Osteoblast (primary cell): ENCODE data around the gene SETD5. TPM values are rescaled to one million over a fixed set of nuclear protein-coding genes. Genes with fewer than 3 reads are reported as not detected.

Source experiments
- DNase-seq: peaks from one replicate; pipeline ENCODE4 v3.0.0; 2011; ENCODE audit warnings: low spot score, mixed read lengths; ENCODE audit not compliant: insufficient read length; ENCODE audit errors: missing footprints
- H2AFZ ChIP-seq: 2 replicates; pipeline ENCODE4 v1.6.0; 2011; ENCODE audit warnings: mild to moderate bottlenecking, low read length
- H3K27ac ChIP-seq: 2 replicates; pipeline ENCODE4 v1.5.1; 2011; ENCODE audit warnings: mild to moderate bottlenecking, low read depth, low read length, moderate library complexity
- H3K27me3 ChIP-seq: 2 replicates; pipeline ENCODE4 v1.6.0; 2012; ENCODE audit warnings: mild to moderate bottlenecking, control low read depth, inconsistent platforms, low read length, moderate library complexity; ENCODE audit not compliant: insufficient read depth
- H3K36me3 ChIP-seq: 2 replicates; pipeline ENCODE4 v1.5.1; 2011; ENCODE audit warnings: mild to moderate bottlenecking, low read length, control low read depth, moderate library complexity; ENCODE audit not compliant: insufficient read depth
- H3K4me1 ChIP-seq: 2 replicates; pipeline ENCODE4 v1.5.1; 2011; ENCODE audit warnings: mild to moderate bottlenecking, low read length, control low read depth, moderate library complexity; ENCODE audit not compliant: insufficient read depth
- H3K4me2 ChIP-seq: 2 replicates; pipeline ENCODE4 v1.6.0; 2011; ENCODE audit warnings: mild to moderate bottlenecking, low read length; ENCODE audit not compliant: insufficient read depth
- H3K4me3 ChIP-seq: fragments of 200-600 bp; sonication (generic); 3 replicates; pipeline ENCODE4 v1.5.1; 2012; ENCODE audit warnings: mild to moderate bottlenecking, low read length, inconsistent platforms; ENCODE audit not compliant: insufficient read depth
- H3K79me2 ChIP-seq: 2 replicates; pipeline ENCODE4 v1.6.0; 2012; ENCODE audit warnings: mild to moderate bottlenecking, low read length, control low read depth, inconsistent platforms; ENCODE audit not compliant: insufficient read depth
- H3K9me3 ChIP-seq: 2 replicates; pipeline ENCODE4 v1.5.1; 2011; ENCODE audit warnings: low read depth, low read length, control low read depth
- H4K20me1 ChIP-seq: 2 replicates; pipeline ENCODE4 v1.6.0; 2012; ENCODE audit warnings: mild to moderate bottlenecking, low read length, control low read depth; ENCODE audit not compliant: insufficient read depth
- CTCF ChIP-seq: IDR thresholded peaks from 2 replicates; pipeline ENCODE4 v1.5.1; 2011; ENCODE audit warnings: mild to moderate bottlenecking, low read depth, low read length, moderate library complexity; ENCODE audit errors: extremely low read depth
- total RNA-seq: library from RNA; depleted of rRNA; stranded (reverse); fragments of >200 nt; gene quantifications from 2 replicates; pipeline ENCODE4 v1.2.3, GENCODE V29; 2012

The SETD5 gene
- total RNA-seq, 1 donor = 106 TPM

- no peak for TF ChIP-seq CTCF
- Histone ChIP-seq H3K4me1 (peaks cover 49% of the 10 kb centered on the region), H3K36me3 (no peaks in the 10 kb centered on the region), H3K9me3 (no peaks in the 10 kb centered on the region), H3K4me2 (no peak overlapping the region), H3K27ac (no peak overlapping the region), H3K79me2 (no peaks in the 10 kb centered on the region), H4K20me1 (no peaks in the 10 kb centered on the region), H3K27me3 (no peaks in the 10 kb centered on the region), H3K4me3 (no peak overlapping the region), H2AFZ (no peak overlapping the region)
- no peak for DNase-seq
Measured at GRCh38 chr3:9351709-9352126, 45.7 kb upstream of the SETD5 start.

GRCh38 chr3:9352917-9353752 lies 44.3 kb upstream of the SETD5 start:
- Histone ChIP-seq H3K27me3 (no peaks in the 10 kb centered on the region), H3K9me3 (no peaks in the 10 kb centered on the region), H3K79me2 (no peaks in the 10 kb centered on the region), H4K20me1 (no peaks in the 10 kb centered on the region), H3K4me1 (peaks cover 36% of the 10 kb centered on the region), H3K36me3 (no peaks in the 10 kb centered on the region), H3K27ac (no peak overlapping the region), H3K4me3 (no peak overlapping the region), H2AFZ (peak overlapping the region; percentile 5), H3K4me2 (no peak overlapping the region)
- TF ChIP-seq CTCF = peak; percentile 97
- DNase-seq = peak; percentile 91

- H3K4me3 ChIP-seq = peak overlapping the region; percentile 80
- no peak for DNase-seq
- TF ChIP-seq CTCF = no peak
- peaks cover 20% of the 10 kb centered on the region for H3K79me2 ChIP-seq
- peaks cover 15% of the 10 kb centered on the region for H3K4me1 ChIP-seq
- no peaks in the 10 kb centered on the region for H3K9me3 ChIP-seq
- no peak overlapping the region for H3K27ac ChIP-seq
- H3K4me2 ChIP-seq = peak overlapping the region; percentile 92
- no peaks in the 10 kb centered on the region for H3K27me3 ChIP-seq
- H2AFZ ChIP-seq = no peak overlapping the region
- peaks cover 22% of the 10 kb centered on the region for H3K36me3 ChIP-seq
- no peaks in the 10 kb centered on the region for H4K20me1 ChIP-seq
Measured at GRCh38 chr3:9361691-9362388, 35.6 kb upstream of the SETD5 start.
